ENCODE measurements around the gene MYH3. TPM values are rescaled to one million over a fixed set of nuclear protein-coding genes. Genes with fewer than 3 reads are reported as not detected.

Gene MYH3
- total RNA-seq, 1 donor from 2014 or later, result 4.9 TPM

- H3K9me3 ChIP-seq, result no peaks in the 10 kb centered on the region
- H3K36me3 ChIP-seq, result peaks cover 0 to 17% of the 10 kb centered on the region in 2 donors
- TF ChIP-seq POLR2A (IDR thresholded peaks at IDR 0.05) (no peak), CTCF (IDR thresholded peaks at IDR 0.05) (no peak), POLR2AphosphoS5 (IDR thresholded peaks at IDR 0.05; ENCODE audit: insufficient read depth in 1 of 2, low read depth in 1 of 2) (no peak)
- no peaks in the 10 kb centered on the region for H3K4me1 ChIP-seq
- intact Hi-C loops (cut with DNase I), result no loop called here
- DNase-seq (ENCODE audit: extremely low spot score in 2 of 2), result no peak
- no peak overlapping the region for H3K4me3 ChIP-seq
- no peaks in the 10 kb centered on the region for H3K27me3 ChIP-seq
- H3K27ac ChIP-seq, result no peak overlapping the region
Measured at GRCh38 chr17:10674704-10675103, 17.6 kb upstream of the MYH3 start.

GRCh38 chr17:10673312-10673711 is 16.2 kb upstream of the MYH3 start:
- H3K4me1 ChIP-seq, result no peaks in the 10 kb centered on the region
- DNase-seq (ENCODE audit: extremely low spot score in 2 of 2), result no peak
- H3K27ac ChIP-seq, result no peak overlapping the region
- TF ChIP-seq CTCF (IDR thresholded peaks at IDR 0.05) (no peak), POLR2AphosphoS5 (IDR thresholded peaks at IDR 0.05; ENCODE audit: insufficient read depth in 1 of 2, low read depth in 1 of 2) (no peak)
- H3K36me3 ChIP-seq, result peaks cover 0 to 17% of the 10 kb centered on the region in 2 donors
- H3K9me3 ChIP-seq, result no peaks in the 10 kb centered on the region
- H3K4me3 ChIP-seq, result no peak overlapping the region
- H3K27me3 ChIP-seq, result no peaks in the 10 kb centered on the region
- intact Hi-C loops (cut with DNase I), result no loop called here

GRCh38 chr17:10668775-10669174 is 11.7 kb upstream of the MYH3 start:
- H3K36me3 ChIP-seq, result no peaks in the 10 kb centered on the region
- no peak for TF ChIP-seq POLR2AphosphoS5 (IDR thresholded peaks at IDR 0.05; ENCODE audit: insufficient read depth in 1 of 2, low read depth in 1 of 2)
- TF ChIP-seq CTCF (IDR thresholded peaks at IDR 0.05), result no peak
- TF ChIP-seq POLR2A (IDR thresholded peaks at IDR 0.05), result no peak
- no peak overlapping the region for H3K4me3 ChIP-seq
- H3K27me3 ChIP-seq, result no peaks in the 10 kb centered on the region
- intact Hi-C loops (cut with DNase I), result no loop called here
- no peaks in the 10 kb centered on the region for H3K4me1 ChIP-seq
- DNase-seq (ENCODE audit: extremely low spot score in 2 of 2), result no peak
- no peaks in the 10 kb centered on the region for H3K9me3 ChIP-seq
- H3K27ac ChIP-seq, result no peak overlapping the region

- TF ChIP-seq POLR2AphosphoS5 (IDR thresholded peaks at IDR 0.05; ENCODE audit: insufficient read depth in 1 of 2, low read depth in 1 of 2) (no peak), POLR2A (IDR thresholded peaks at IDR 0.05) (no peak), CTCF (IDR thresholded peaks at IDR 0.05) (no peak)
- Histone ChIP-seq H3K4me3 (no peak overlapping the region), H3K4me1 (no peaks in the 10 kb centered on the region), H3K27me3 (no peaks in the 10 kb centered on the region), H3K27ac (no peak overlapping the region), H3K9me3 (no peaks in the 10 kb centered on the region), H3K36me3 (no peaks in the 10 kb centered on the region)
- intact Hi-C loops (cut with DNase I), result no loop called here
- DNase-seq (ENCODE audit: extremely low spot score in 2 of 2), result no peak
Measured at GRCh38 chr17:10666906-10667305, 9.8 kb upstream of the MYH3 start.

- TF ChIP-seq CTCF (IDR thresholded peaks at IDR 0.05) (no peak), POLR2A (IDR thresholded peaks at IDR 0.05) (no peak), POLR2AphosphoS5 (IDR thresholded peaks at IDR 0.05; ENCODE audit: insufficient read depth in 1 of 2, low read depth in 1 of 2) (no peak)
- no peaks in the 10 kb centered on the region for H3K4me1 ChIP-seq
- H3K9me3 ChIP-seq, result no peaks in the 10 kb centered on the region
- peaks cover 0 to 4% of the 10 kb centered on the region in 2 donors for H3K36me3 ChIP-seq
- intact Hi-C loops (cut with DNase I), result no loop called here
- H3K27me3 ChIP-seq, result no peaks in the 10 kb centered on the region
- H3K27ac ChIP-seq, result no peak overlapping the region
- DNase-seq (ENCODE audit: extremely low spot score in 2 of 2), result no peak
- no peak overlapping the region for H3K4me3 ChIP-seq
Measured at GRCh38 chr17:10664571-10664970, 7.5 kb upstream of the MYH3 start.
